PC-9 (cell line): Measurements from ENCODE around the gene GPLD1. TPM values are rescaled to one million over a fixed set of nuclear protein-coding genes. Genes with fewer than 3 reads are reported as not detected.
"Not testable (repeated sequence)": the region's sequence is repeated elsewhere in the genome, so short reads cannot be mapped to it uniquely, and the experiment has no call there.

ENCODE experiments used
- BruUV-seq: library from RNA; stranded (reverse); fragments of 400-500 nt; replicated peaks from 2 replicates; lab custom pipeline; 2021; lab: Mats Ljungman, UMichigan
- CTCF ChIA-PET: fragments of 300-600 bp; sonication (Branson Sonifier 250); formaldehyde crosslinking; loops from one replicate; lab custom pipeline; 2022; ENCODE audit warnings: antibody characterized with exemption; lab: Charles Lee
- POLR2A ChIA-PET: fragments of 300-600 bp; sonication (Branson Sonifier 250); formaldehyde crosslinking; loops from one replicate; lab custom pipeline; 2022; ENCODE audit warnings: antibody characterized with exemption; ENCODE audit not compliant: unreplicated experiment; lab: Charles Lee
- DNase-seq, 2 experiments: peaks; one replicate each; pipeline versions ENCODE4 v3.0.0 to v3.0.0-alpha.2; 2015 to 2022; ENCODE audit warnings: mixed read lengths in 1 of 2
- H2AFZ ChIP-seq: fragments of 200-600 bp; sonication (generic); 2 replicates; pipeline ENCODE4 v1.8.1; 2017; ENCODE audit warnings: antibody characterized with exemption
- H3F3A ChIP-seq: fragments of 200-600 bp; sonication (generic); 2 replicates; pipeline ENCODE4 v1.8.1; 2017; ENCODE audit warnings: antibody characterized with exemption, mild to moderate bottlenecking, low read depth; ENCODE audit not compliant: insufficient read depth
- H3K27ac ChIP-seq: fragments of 200-600 bp; sonication (generic); 2 replicates; pipeline ENCODE4 v1.6.1; 2016; ENCODE audit warnings: mixed run types
- H3K27me3 ChIP-seq: fragments of 200-600 bp; sonication (generic); 2 replicates; pipeline ENCODE4 v1.6.1; 2016; ENCODE audit warnings: low read depth, mixed run types; ENCODE audit not compliant: insufficient read depth
- H3K36me3 ChIP-seq: fragments of 200-600 bp; sonication (generic); 2 replicates; pipeline ENCODE4 v1.6.1; 2016; ENCODE audit warnings: low read depth, mixed run types
- H3K4me1 ChIP-seq: fragments of 200-600 bp; sonication (generic); replicated peaks from 2 replicates; pipeline ENCODE4 v1.6.1; 2016; ENCODE audit warnings: mixed run types; ENCODE audit not compliant: insufficient read depth
- H3K4me2 ChIP-seq: fragments of 200-600 bp; sonication (generic); 2 replicates; pipeline ENCODE4 v1.6.1; 2017; ENCODE audit warnings: mixed run types
- H3K4me3 ChIP-seq: fragments of 200-600 bp; sonication (generic); 2 replicates; pipeline ENCODE4 v1.6.1; 2016; ENCODE audit warnings: mixed run types
- H3K79me2 ChIP-seq: fragments of 200-600 bp; sonication (generic); 2 replicates; pipeline ENCODE4 v1.6.1; 2017; ENCODE audit warnings: low read depth, mixed run types
- H3K9me2 ChIP-seq: fragments of 200-600 bp; sonication (generic); 2 replicates; pipeline ENCODE4 v1.8.1; 2017; ENCODE audit warnings: mild to moderate bottlenecking; ENCODE audit not compliant: insufficient read depth
- H3K9me3 ChIP-seq: fragments of 200-600 bp; sonication (generic); 2 replicates; pipeline ENCODE4 v1.8.1; 2016; ENCODE audit warnings: low read depth; ENCODE audit not compliant: insufficient read depth
- H4K20me1 ChIP-seq: fragments of 200-600 bp; sonication (generic); 2 replicates; pipeline ENCODE4 v1.8.1; 2017; ENCODE audit not compliant: insufficient read depth
- CTCF ChIP-seq: fragments of 200-600 bp; sonication (generic); conservative IDR thresholded peaks from 2 replicates; pipeline ENCODE4 v1.6.1; 2017; ENCODE audit warnings: mixed run types, antibody characterized with exemption, mild to moderate bottlenecking, moderate library complexity
- EZH2 ChIP-seq: fragments of 200-600 bp; sonication (generic); IDR thresholded peaks from 2 replicates; pipeline ENCODE4 v1.8.0; 2017; ENCODE audit warnings: antibody characterized with exemption, low read depth
- intact Hi-C: fragments of 100-400 bp; cut with micrococcal nuclease; formaldehyde crosslinking; loops from one replicate; pipeline ENCODE4 v1.10.0; 2022; ENCODE audit not compliant: unreplicated experiment
- total RNA-seq: library from RNA; stranded (reverse); gene quantifications from 2 replicates; pipeline ENCODE4 v1.2.3, GENCODE V29; 2021

The GPLD1 gene
- total RNA-seq, 1 experiment from 2014 or later = 2.0 TPM

GRCh38 chr6:24425091-24425490 is 64.3 kb downstream of the GPLD1 start:
- no peak for TF ChIP-seq EZH2
- no peak overlapping the region for H3K4me3 ChIP-seq
- H3K36me3 ChIP-seq = peaks cover 56% of the 10 kb centered on the region
- H4K20me1 ChIP-seq = no peaks in the 10 kb centered on the region
- ChIA-PET CTCF (no interaction called here), POLR2A (no interaction called here)
- no peak overlapping the region for H3K4me2 ChIP-seq
- H3K9me3 ChIP-seq = no peaks in the 10 kb centered on the region
- no TSS peak for BruUV-seq
- H3F3A ChIP-seq = peaks cover 26% of the 10 kb centered on the region
- H2AFZ ChIP-seq = no peak overlapping the region
- no peaks in the 10 kb centered on the region for H3K79me2 ChIP-seq
- H3K4me1 ChIP-seq = peaks cover 20% of the 10 kb centered on the region
- intact Hi-C loops = no loop called here
- no peak overlapping the region for H3K27ac ChIP-seq
- DNase-seq = no peak
- no peaks in the 10 kb centered on the region for H3K9me2 ChIP-seq
- no peaks in the 10 kb centered on the region for H3K27me3 ChIP-seq

GRCh38 chr6:24419526-24419925 is 69.9 kb downstream of the GPLD1 start:
- peaks cover 49% of the 10 kb centered on the region for H3K36me3 ChIP-seq
- H3K4me2 ChIP-seq = no peak overlapping the region
- no peak for TF ChIP-seq CTCF
- no peak for TF ChIP-seq EZH2
- no peaks in the 10 kb centered on the region; the same call in 1 of the 2 replicates for H4K20me1 ChIP-seq
- H3K4me1 ChIP-seq = no peaks in the 10 kb centered on the region
- H3K4me3 ChIP-seq = no peak overlapping the region
- no peaks in the 10 kb centered on the region for H3K27me3 ChIP-seq
- H3K9me2 ChIP-seq = no peaks in the 10 kb centered on the region
- H2AFZ ChIP-seq = no peak overlapping the region
- no peaks in the 10 kb centered on the region for H3F3A ChIP-seq
- ChIA-PET CTCF (no interaction called here), POLR2A (no interaction called here)
- H3K27ac ChIP-seq = no peak overlapping the region
- H3K79me2 ChIP-seq = no peaks in the 10 kb centered on the region
- no TSS peak for BruUV-seq
- H3K9me3 ChIP-seq = no peaks in the 10 kb centered on the region
- intact Hi-C loops = no loop called here
- DNase-seq = no peak

GRCh38 chr6:24415753-24416152 is 73.6 kb downstream of the GPLD1 start:
- H4K20me1 ChIP-seq = no peaks in the 10 kb centered on the region; the same call in 1 of the 2 replicates
- no peak overlapping the region for H3K4me2 ChIP-seq
- H2AFZ ChIP-seq = no peak overlapping the region
- POLR2A ChIA-PET = no interaction called here
- H3K4me3 ChIP-seq = no peak overlapping the region
- peaks cover 30% of the 10 kb centered on the region for H3K36me3 ChIP-seq
- DNase-seq = no peak
- H3K27ac ChIP-seq = no peak overlapping the region
- H3K9me2 ChIP-seq = no peaks in the 10 kb centered on the region
- TF ChIP-seq CTCF (no peak), EZH2 (no peak)
- BruUV-seq = no TSS peak
- no peaks in the 10 kb centered on the region for H3K27me3 ChIP-seq
- H3K4me1 ChIP-seq = no peaks in the 10 kb centered on the region
- H3K9me3 ChIP-seq = no peaks in the 10 kb centered on the region
- H3K79me2 ChIP-seq = no peaks in the 10 kb centered on the region
- no peaks in the 10 kb centered on the region for H3F3A ChIP-seq
- CTCF ChIA-PET = no interaction called here
- intact Hi-C loops = no loop called here

DNA sequence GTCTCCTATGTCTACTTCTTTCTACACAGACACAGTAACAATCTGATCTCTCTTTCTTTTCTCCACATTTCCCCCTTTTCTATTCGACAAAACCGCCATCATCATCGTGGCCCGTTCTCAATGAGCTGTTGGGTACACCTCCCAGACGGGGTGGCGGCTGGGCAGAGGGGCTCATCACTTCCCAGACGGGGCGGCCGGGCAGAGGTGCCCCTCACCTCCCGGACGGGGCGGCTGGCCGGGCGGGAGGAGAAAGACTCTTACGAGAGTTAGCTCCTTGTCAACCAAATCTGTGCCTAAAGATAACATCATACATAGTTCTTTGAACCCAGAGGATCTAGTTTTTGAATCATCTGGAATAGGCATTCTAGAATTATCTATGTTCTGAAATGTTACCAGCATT is 74.8 kb downstream of the GPLD1 start:
- H3K9me3 ChIP-seq, intact Hi-C loops, H3K27me3 ChIP-seq, POLR2A ChIA-PET, H3K9me2 ChIP-seq, CTCF ChIA-PET, H3K79me2 ChIP-seq, BruUV-seq, H3K4me2 ChIP-seq, H3K4me3 ChIP-seq, DNase-seq, H2AFZ ChIP-seq, H3K27ac ChIP-seq, H3F3A ChIP-seq, H3K4me1 ChIP-seq, H4K20me1 ChIP-seq: not testable (repeated sequence)
- H3K36me3 ChIP-seq = peaks cover 22% of the 10 kb centered on the region
